Breast epithelium (tissue), 3 donors: ENCODE data around the gene GNG14.

Experiments used
- POLR2A ChIP-seq: fragments of 450-650 bp; IDR thresholded peaks from one replicate; pipeline ENCODE4 v1.6.1; 2016; ENCODE audit warnings: antibody characterized with exemption, mild to moderate bottlenecking, moderate library complexity
- POLR2AphosphoS5 ChIP-seq, 3 donors: sonication (generic); formaldehyde crosslinking; IDR thresholded peaks; one replicate each; pipeline ENCODE4 v1.6.1; 2017; ENCODE audit warnings: antibody characterized with exemption in 3 of 3

DNA sequence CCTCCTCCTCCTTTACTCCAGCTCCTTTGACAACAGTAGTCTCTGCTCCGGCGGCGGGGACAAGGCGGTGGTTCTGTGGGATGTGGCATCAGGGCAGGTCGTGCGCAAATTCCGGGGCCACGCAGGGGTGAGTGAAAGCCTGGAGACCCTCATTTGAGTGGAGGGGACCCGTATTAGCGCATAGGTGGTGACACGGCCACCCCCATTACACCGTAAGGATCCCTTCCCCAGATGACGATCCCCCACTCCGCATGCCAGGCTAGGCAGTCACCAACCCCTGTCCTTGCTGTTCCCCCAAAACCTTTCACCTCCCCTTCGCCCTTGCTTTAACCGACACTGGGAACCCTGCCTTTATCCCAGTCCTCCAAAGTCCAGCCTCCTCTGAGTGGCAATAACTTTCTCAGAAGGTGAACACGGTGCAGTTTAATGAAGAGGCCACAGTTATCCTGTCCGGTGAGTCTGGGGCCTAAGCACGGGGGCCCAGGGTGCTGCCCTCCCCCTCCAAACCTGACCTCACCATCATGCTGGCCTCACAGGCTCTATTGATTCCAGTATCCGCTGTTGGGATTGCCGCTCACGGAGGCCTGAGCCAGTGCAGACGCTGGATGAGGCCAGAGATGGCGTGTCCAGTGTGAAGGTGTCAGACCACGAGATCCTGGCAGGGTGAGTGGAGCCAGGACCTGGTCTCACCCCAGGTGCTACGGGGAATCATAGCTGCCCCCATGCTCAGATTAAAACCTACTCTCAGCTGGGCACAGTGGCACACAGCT lies 17.5 kb upstream of the GNG14 start:
- TF ChIP-seq POLR2AphosphoS5 (IDR thresholded peaks at IDR 0.05) (no peak), POLR2A (no peak)
